Suppressor macrophage treated with lipopolysaccharide for 1 hour (primary cell): ENCODE results near the gene DLG2.

Experiments used
- DNase-seq, 3 donors: peaks; one replicate each; pipeline ENCODE4 v3.0.0-alpha.2; 2020 to 2022

The DLG2 gene

DNA sequence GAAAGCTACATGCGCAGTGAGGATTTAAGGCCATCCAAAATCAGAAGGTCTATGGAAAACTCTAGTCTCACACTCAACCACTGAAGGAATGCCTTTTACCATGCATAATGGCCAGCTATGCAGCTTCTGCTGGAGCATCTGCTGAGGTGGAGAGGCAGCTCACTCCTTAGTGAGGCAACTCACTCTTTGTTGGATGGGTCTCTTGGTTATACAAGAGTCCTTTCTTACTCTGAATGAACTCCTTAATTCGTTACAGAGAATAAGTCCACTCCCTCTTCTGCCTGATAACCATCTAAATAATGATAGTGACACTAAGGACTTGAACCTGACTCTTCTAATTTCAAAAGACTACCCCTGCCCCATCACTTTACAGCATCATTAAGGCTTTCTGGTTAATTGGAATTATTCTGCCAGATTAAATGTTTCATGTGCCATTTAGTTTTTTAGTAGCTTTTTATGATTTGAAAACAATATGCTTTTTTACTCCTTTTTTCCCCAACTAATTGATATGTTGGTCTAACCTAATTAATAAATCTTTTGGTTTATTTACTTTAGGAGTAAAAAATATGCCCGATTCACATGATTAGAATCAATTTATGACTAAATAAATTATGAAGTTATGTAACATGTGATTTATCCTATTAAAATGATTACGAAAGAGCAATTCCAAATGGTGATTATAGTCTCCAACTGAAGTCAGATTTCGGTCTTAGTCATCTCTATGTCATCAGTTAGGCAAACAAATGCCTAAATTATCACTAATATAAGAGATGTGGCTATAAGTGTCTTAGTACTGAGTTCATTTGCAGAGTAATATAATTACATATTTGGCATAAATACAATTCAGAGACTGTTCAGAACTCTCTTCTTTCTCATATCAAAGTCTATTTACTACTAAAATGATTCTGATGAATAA is 2054.3 kb downstream of the DLG2 start:
- DNase-seq, result no peak

GRCh38 chr11:83571302-83571701 is 2055.8 kb downstream of the DLG2 start:
- DNase-seq, result no peak

- DNase-seq, result no peak
Measured at GRCh38 chr11:83569134-83569805, 2057.9 kb downstream of the DLG2 start.

- no peak for DNase-seq
Measured at GRCh38 chr11:83568516-83568915, 2058.6 kb downstream of the DLG2 start.

DNA sequence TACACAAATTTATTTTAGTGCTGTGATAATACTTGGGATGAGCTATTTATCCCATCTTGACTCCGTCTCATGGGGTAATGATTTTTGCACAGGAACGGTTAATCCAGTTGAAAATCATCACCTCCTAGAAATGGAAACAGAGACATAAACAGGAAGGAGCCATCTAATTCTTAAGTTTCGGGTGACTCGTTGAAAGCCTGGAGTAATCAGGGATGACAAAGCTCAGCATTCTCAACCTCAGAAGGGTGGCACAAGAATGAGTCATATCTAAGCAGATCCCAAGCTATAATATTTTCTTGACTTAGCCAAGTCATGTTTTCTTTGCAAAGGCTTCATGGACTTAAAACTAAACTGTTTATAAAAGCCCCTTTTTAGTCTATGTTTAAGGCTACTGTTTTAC is 2060.2 kb downstream of the DLG2 start:
- DNase-seq, result peak; percentile 0 to 22 (median 7)

DNA sequence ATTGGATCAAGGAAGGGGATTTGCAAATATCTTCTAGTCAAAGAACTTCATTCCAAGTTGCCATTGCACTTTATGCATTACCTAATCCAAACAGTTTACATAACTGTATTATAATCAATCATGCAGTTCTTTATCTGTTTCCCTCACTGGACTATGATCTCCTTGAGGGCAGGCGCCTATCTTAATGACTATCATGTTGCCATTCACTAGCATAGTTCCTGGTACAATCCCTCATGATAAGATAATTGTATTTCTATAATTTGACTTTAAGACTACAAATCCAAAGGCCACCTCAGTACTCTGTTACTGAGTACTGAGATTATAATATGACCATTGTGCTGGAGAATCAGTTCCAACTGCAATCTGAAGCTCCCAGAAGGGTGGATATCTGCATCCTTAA is 2062.3 kb downstream of the DLG2 start:
- DNase-seq, result no peak

DNA sequence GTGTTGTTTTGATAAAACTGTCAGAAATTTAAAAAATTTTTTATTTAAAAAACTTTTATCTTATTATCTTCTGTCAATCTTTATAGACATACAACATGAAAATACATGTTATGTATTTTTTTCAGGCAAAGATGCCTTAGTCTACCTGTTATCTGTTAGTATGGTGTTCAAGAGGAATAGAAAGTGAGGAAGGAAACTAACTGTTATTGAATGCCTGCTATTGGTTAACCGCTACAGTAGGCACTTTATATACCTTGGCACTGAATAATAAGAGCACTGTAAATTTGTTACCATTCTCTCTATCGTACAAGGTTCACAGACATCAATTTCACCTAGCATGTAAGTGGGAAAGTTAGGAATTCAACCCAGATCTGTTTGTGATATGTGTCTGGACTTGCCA is 2068.9 kb downstream of the DLG2 start:
- DNase-seq, result no peak

DNA sequence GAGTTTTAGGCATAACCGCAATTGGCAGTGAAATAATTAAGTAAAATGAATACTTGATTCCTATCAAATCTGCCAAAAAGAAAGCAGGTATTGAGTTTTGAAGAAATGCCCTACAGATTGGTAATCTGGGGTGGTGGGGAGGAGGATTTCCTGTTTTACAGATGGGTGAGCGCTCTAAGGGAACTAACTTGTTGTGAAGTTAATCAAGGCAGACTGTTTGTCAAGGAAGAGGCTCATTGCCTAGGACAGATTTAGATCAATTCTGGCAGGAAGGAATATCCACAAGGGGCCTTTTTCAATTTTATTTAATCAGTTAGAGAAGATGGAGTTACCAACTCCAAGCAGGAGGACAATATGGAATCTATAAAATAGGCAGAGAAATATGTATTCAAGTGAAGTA is 2069.5 kb downstream of the DLG2 start:
- DNase-seq, result no peak

DNA sequence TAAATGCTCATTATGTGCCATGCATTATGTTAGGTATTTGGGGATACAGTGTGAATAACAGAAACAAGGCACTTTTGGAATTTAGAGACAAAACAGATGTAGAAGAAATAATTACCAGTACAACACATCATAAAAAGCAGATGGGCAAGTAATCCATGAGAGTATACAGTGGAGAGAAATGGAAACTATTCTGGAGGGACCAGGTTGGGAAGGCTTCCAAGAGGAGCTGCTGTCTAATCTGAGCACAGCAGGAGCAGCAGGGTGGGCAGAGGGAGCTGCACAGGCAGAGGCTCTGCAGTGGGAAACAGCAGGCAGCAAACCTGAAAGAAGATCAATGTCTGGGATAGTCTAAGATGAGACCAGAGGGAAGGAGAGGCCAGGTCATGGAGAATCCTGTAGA is 2072.3 kb downstream of the DLG2 start:
- no peak for DNase-seq

DNA sequence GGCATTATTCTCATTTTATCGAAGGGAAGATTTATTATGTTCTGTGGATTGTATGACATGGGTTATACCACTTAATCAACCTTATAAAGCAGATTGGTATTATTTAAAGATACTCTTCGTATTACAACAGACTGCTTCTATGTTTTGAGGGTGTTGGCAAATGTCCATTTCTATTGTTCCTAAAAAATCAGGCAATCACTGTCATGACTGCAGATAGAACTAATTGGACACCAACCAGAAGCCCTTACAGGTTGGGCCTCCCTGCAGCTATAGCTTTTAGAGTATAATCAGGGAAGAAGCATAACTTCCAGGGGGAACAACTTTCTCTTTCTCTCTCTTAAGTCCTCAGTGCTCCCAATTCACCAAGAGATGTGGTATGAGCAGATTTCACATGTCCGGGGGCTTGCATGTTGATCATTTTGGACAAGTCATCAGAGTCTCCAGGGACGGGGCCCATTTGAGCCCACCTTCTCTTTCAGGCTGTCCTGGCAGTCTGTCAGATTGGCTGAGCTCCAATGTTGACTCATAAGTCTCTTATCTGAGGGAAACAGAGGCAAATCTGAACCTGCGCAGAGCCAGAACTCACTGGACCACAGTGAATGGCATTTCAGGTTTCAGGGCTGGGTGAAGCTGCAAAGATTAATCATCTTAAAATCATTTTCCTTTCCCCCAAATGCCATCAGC is 2077.0 kb downstream of the DLG2 start:
- DNase-seq, result no peak

- no peak for DNase-seq
Measured at GRCh38 chr11:83546368-83546767, 2080.8 kb downstream of the DLG2 start.

DNA sequence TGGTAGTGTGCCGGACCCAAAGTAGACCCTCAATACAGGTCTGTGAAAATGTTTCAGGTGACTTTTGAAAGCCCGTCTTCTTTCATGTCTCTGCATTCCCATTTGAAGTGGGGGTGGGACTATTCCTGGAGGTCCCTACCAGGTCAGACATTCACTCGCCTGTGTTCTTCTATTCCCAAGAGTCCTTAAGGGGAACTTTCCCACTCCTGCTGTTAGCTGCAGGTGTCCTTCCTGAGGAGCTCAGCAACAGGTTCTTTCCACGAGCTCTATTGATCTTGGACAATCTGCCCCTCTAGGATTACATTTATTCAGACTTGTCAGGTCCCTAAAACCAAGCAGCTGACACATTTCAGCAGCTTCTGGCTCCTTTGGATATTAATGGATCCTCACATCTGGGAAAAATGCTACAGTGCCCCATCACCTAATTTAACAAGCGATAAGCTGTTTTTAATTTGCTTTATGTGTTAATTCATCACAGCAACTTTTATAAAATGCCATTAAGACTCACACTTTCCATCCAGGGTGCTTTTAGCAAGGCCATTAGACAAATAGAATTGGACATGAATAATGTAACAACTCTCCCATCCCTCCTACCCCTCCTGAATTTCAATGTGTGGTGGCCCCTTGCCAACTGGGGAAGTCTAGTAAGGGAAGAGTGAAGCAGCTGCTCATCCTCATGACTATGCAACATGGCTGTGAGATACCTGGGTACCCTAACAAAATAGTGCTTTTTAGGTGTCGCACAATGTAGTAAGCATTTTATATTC is 2081.5 kb downstream of the DLG2 start:
- DNase-seq, result no peak

GRCh38 chr11:83544846-83545245 is 2082.3 kb downstream of the DLG2 start:
- DNase-seq, result no peak

DNA sequence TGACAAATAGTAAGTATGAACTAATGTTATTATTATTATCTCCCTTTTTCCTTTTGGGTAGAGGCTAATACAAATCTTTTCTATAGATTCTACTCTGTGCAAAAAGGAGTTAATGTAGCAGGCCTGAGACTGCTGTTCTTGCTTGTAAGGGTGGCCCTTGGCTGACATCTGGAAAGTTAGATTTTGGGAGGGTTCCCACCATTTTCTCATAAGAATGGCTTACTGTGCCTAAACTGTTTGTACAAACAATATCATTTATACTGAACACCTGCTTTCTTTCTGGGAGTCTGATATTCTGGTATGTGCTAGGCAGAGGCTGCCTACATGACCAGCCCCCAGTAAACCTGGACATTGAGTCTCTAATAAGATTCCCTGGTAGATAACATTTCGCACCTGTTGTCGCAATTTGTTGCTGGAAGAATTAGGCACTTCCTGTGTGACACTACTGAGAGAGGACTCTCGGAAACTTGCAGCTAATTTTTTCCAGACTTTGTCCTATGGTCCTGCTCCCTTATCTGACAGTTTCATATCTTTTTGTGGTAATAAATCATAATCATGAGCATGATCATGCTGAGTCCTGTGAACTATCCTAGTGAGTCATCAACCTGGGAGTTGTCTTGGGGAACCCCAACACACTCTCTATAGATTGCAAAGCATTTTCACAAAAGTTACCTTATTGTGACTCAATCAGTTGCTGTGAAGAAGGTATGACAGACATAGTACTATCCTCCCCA is 2083.3 kb downstream of the DLG2 start:
- DNase-seq, result no peak

DNA sequence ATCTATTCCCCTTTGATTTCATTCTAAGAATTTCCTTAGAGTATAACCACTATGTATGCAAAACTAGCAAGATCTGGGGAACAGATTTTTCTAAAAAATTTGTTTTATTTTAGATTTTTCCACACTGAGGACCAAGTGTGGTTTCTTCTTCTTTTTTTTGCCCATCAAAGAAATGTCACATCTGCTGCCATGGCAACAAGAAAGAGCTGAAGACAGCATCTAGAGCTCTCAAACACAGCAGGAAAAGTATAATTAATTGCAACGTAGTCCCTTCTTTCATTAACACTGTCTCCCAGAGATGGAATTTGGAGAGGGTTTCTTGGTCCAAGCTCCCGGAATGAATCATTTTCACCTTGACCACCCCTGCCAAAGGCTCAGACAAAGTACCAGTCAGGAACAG is 2084.3 kb downstream of the DLG2 start:
- DNase-seq, result no peak

GRCh38 chr11:83540728-83541127 is 2086.4 kb downstream of the DLG2 start:
- no peak for DNase-seq

DNA sequence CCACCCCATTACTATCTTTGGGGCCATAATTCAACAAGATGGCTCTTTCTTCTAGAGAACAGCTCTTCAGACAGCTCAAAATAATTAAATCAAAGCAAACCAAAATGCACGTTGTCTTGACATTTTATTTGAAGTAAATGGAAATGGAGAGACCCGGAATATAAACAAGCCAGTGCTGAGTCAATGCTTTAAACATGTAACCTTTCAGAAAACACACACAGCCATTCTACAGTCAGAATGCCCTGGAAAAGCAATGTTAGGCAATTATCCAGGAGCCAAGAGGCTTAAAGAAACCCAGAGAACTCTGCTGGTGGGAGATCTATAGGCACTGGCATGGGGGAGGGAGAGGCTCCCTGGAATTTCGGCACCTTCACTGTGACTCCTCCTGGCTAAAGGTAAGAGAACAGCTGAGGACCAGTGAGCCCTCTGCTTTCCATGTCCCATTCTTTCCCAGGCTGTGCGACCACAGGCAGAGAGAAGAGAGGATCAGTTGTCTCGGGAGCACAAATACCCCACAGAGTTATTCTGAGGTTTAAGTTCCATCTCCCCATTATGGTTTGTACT is 2086.9 kb downstream of the DLG2 start:
- no peak for DNase-seq

- no peak for DNase-seq
Measured at GRCh38 chr11:83538286-83538685, 2088.9 kb downstream of the DLG2 start.

- no peak for DNase-seq
Measured at GRCh38 chr11:83537131-83537610, 2090.0 kb downstream of the DLG2 start.

GRCh38 chr11:83533166-83533565 is 2094.0 kb downstream of the DLG2 start:
- DNase-seq, result no peak

- DNase-seq, result no peak
Measured at GRCh38 chr11:83528877-83529276, 2098.3 kb downstream of the DLG2 start.

DNA sequence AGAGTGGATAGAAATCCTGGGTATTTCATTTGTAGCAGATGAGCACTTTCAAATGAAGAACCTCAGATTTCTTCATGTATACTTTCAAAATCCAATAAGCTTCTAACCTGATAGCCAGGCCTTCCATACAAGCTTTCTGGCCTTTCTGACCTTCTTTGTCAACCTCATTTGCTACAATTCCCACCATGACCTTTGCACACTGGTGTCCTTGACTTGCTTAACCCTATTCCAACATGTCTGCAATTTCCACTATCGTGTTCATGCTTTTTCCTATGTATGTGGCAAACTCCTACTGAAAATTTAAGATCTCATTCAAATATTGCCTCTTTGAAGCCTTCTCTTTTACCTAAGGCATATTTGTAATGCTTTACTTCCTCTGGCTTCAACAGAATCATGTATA is 2098.9 kb downstream of the DLG2 start:
- DNase-seq, result no peak
